GM21381 (cell line): ENCODE data around the gene RLBP1.

ENCODE experiments used
- ATAC-seq: cut with Tn5 transposase; IDR thresholded peaks from one replicate; pipeline ENCODE4 v1.9.1; 2021; ENCODE audit warnings: mild to moderate bottlenecking, moderate library complexity; ENCODE audit not compliant: unreplicated experiment

Gene RLBP1

GRCh38 chr15:89179966-89180875 lies 41.2 kb downstream of the RLBP1 start:
- no peak for ATAC-seq

- ATAC-seq: no peak
These were observed 42.9 kb downstream of the RLBP1 start for GRCh38 chr15:89178307-89178977.

GRCh38 chr15:89177633-89178306 lies 43.6 kb downstream of the RLBP1 start:
- no peak for ATAC-seq

GRCh38 chr15:89177116-89177515 lies 44.3 kb downstream of the RLBP1 start:
- no peak for ATAC-seq

- no peak for ATAC-seq
These were observed 45.7 kb downstream of the RLBP1 start for GRCh38 chr15:89175617-89176191.

- ATAC-seq: no peak
These were observed 46.9 kb downstream of the RLBP1 start for GRCh38 chr15:89174476-89174875.

- no peak for ATAC-seq
These were observed 48.5 kb downstream of the RLBP1 start for GRCh38 chr15:89172921-89173320.

- ATAC-seq: no peak
These were observed 50.0 kb downstream of the RLBP1 start for GRCh38 chr15:89171136-89172072.

GRCh38 chr15:89170364-89170763 lies 51.0 kb downstream of the RLBP1 start:
- ATAC-seq: no peak

- ATAC-seq: no peak
These were observed 53.0 kb downstream of the RLBP1 start for GRCh38 chr15:89168316-89168833.

- peak; percentile 69 for ATAC-seq
These were observed 53.9 kb downstream of the RLBP1 start for GRCh38 chr15:89167267-89168176.

GRCh38 chr15:89165677-89166076 lies 55.7 kb downstream of the RLBP1 start:
- no peak for ATAC-seq

GRCh38 chr15:89164712-89165211 lies 56.6 kb downstream of the RLBP1 start:
- ATAC-seq: no peak

GRCh38 chr15:89163271-89164055 lies 57.9 kb downstream of the RLBP1 start:
- ATAC-seq: no peak

GRCh38 chr15:89161666-89162065 lies 59.7 kb downstream of the RLBP1 start:
- ATAC-seq: no peak
